CD4-positive, alpha-beta T cell treated with Interleukin-17A for 1 hour (primary cell): Measurements from ENCODE around the gene DGKH.
"Not testable (repeated sequence)": the region's sequence is repeated elsewhere in the genome, so short reads cannot be mapped to it uniquely, and the experiment has no call there.

Experiments
- DNase-seq: peaks from one replicate; pipeline ENCODE4 v3.0.0-alpha.2; 2020

The DGKH gene

GRCh38 chr13:42041684-42042035 lies 6.8 kb upstream of the DGKH start:
- no peak for DNase-seq

GRCh38 chr13:42043676-42044075 lies 4.8 kb upstream of the DGKH start:
- no peak for DNase-seq

- DNase-seq = no peak
Measured at GRCh38 chr13:42046448-42046847, 2.0 kb upstream of the DGKH start.

GRCh38 chr13:42047561-42048341 lies 697 bp upstream of the DGKH start:
- DNase-seq = peak; percentile 30

- peak; percentile 64 for DNase-seq
Measured at GRCh38 chr13:42048684-42049453, 421 bp downstream of the DGKH start.

GRCh38 chr13:42049454-42049813 lies 986 bp downstream of the DGKH start:
- DNase-seq = no peak

- DNase-seq = no peak
Measured at GRCh38 chr13:42054798-42055499, 6.5 kb downstream of the DGKH start.

- DNase-seq = no peak
Measured at GRCh38 chr13:42055500-42056085, 7.1 kb downstream of the DGKH start.

GRCh38 chr13:42056146-42056545 lies 7.7 kb downstream of the DGKH start:
- DNase-seq = no peak

- DNase-seq = no peak
Measured at GRCh38 chr13:42056583-42056982, 8.1 kb downstream of the DGKH start.

GRCh38 chr13:42057918-42058530 lies 9.6 kb downstream of the DGKH start:
- DNase-seq = no peak

GRCh38 chr13:42061943-42062342 lies 13.5 kb downstream of the DGKH start:
- no peak for DNase-seq

GRCh38 chr13:42063105-42063504 lies 14.7 kb downstream of the DGKH start:
- DNase-seq = no peak

- DNase-seq = no peak
Measured at GRCh38 chr13:42064259-42064658, 15.8 kb downstream of the DGKH start.

- DNase-seq = no peak
Measured at GRCh38 chr13:42064966-42065365, 16.5 kb downstream of the DGKH start.

GRCh38 chr13:42065414-42065813 lies 17.0 kb downstream of the DGKH start:
- DNase-seq = no peak

GRCh38 chr13:42066542-42066941 lies 18.1 kb downstream of the DGKH start:
- DNase-seq = no peak

GRCh38 chr13:42068886-42069285 lies 20.4 kb downstream of the DGKH start:
- no peak for DNase-seq

GRCh38 chr13:42070599-42070998 lies 22.2 kb downstream of the DGKH start:
- not testable (repeated sequence) for DNase-seq

- DNase-seq = not testable (repeated sequence)
Measured at GRCh38 chr13:42071179-42071578, 22.7 kb downstream of the DGKH start.

GRCh38 chr13:42071672-42072419 lies 23.4 kb downstream of the DGKH start:
- no peak for DNase-seq

GRCh38 chr13:42073683-42074082 lies 25.2 kb downstream of the DGKH start:
- no peak for DNase-seq
